PC-9 (cell line): Measurements from ENCODE around the gene ATXN8OS. TPM values are rescaled to one million over a fixed set of nuclear protein-coding genes. Genes with fewer than 3 reads are reported as not detected.

ENCODE experiments used
- Bru-seq: library from RNA; stranded (reverse); fragments of 400-500 nt; gene quantifications from one replicate; lab custom pipeline; 2021; lab: Mats Ljungman, UMichigan
- BruChase-seq, 2 experiments: library from RNA; stranded (reverse); fragments of 400-500 nt; gene quantifications; one replicate each; lab custom pipeline; 2021; lab: Mats Ljungman, UMichigan
- BruUV-seq: library from RNA; stranded (reverse); fragments of 400-500 nt; replicated peaks from 2 replicates; lab custom pipeline; 2021; lab: Mats Ljungman, UMichigan
- CTCF ChIA-PET: fragments of 300-600 bp; sonication (Branson Sonifier 250); formaldehyde crosslinking; loops from one replicate; lab custom pipeline; 2022; ENCODE audit warnings: antibody characterized with exemption; lab: Charles Lee
- POLR2A ChIA-PET: fragments of 300-600 bp; sonication (Branson Sonifier 250); formaldehyde crosslinking; loops from one replicate; lab custom pipeline; 2022; ENCODE audit warnings: antibody characterized with exemption; ENCODE audit not compliant: unreplicated experiment; lab: Charles Lee
- DNase-seq, 2 experiments: peaks; one replicate each; pipeline versions ENCODE4 v3.0.0 to v3.0.0-alpha.2; 2015 to 2022; ENCODE audit warnings: mixed read lengths in 1 of 2
- H2AFZ ChIP-seq: fragments of 200-600 bp; sonication (generic); 2 replicates; pipeline ENCODE4 v1.8.1; 2017; ENCODE audit warnings: antibody characterized with exemption
- H3F3A ChIP-seq: fragments of 200-600 bp; sonication (generic); 2 replicates; pipeline ENCODE4 v1.8.1; 2017; ENCODE audit warnings: antibody characterized with exemption, mild to moderate bottlenecking, low read depth; ENCODE audit not compliant: insufficient read depth
- H3K27ac ChIP-seq: fragments of 200-600 bp; sonication (generic); 2 replicates; pipeline ENCODE4 v1.6.1; 2016; ENCODE audit warnings: mixed run types
- H3K27me3 ChIP-seq: fragments of 200-600 bp; sonication (generic); 2 replicates; pipeline ENCODE4 v1.6.1; 2016; ENCODE audit warnings: low read depth, mixed run types; ENCODE audit not compliant: insufficient read depth
- H3K36me3 ChIP-seq: fragments of 200-600 bp; sonication (generic); 2 replicates; pipeline ENCODE4 v1.6.1; 2016; ENCODE audit warnings: low read depth, mixed run types
- H3K4me1 ChIP-seq: fragments of 200-600 bp; sonication (generic); replicated peaks from 2 replicates; pipeline ENCODE4 v1.6.1; 2016; ENCODE audit warnings: mixed run types; ENCODE audit not compliant: insufficient read depth
- H3K4me2 ChIP-seq: fragments of 200-600 bp; sonication (generic); 2 replicates; pipeline ENCODE4 v1.6.1; 2017; ENCODE audit warnings: mixed run types
- H3K4me3 ChIP-seq: fragments of 200-600 bp; sonication (generic); 2 replicates; pipeline ENCODE4 v1.6.1; 2016; ENCODE audit warnings: mixed run types
- H3K79me2 ChIP-seq: fragments of 200-600 bp; sonication (generic); 2 replicates; pipeline ENCODE4 v1.6.1; 2017; ENCODE audit warnings: low read depth, mixed run types
- H3K9me2 ChIP-seq: fragments of 200-600 bp; sonication (generic); 2 replicates; pipeline ENCODE4 v1.8.1; 2017; ENCODE audit warnings: mild to moderate bottlenecking; ENCODE audit not compliant: insufficient read depth
- H3K9me3 ChIP-seq: fragments of 200-600 bp; sonication (generic); 2 replicates; pipeline ENCODE4 v1.8.1; 2016; ENCODE audit warnings: low read depth; ENCODE audit not compliant: insufficient read depth
- H4K20me1 ChIP-seq: fragments of 200-600 bp; sonication (generic); 2 replicates; pipeline ENCODE4 v1.8.1; 2017; ENCODE audit not compliant: insufficient read depth
- CTCF ChIP-seq: fragments of 200-600 bp; sonication (generic); conservative IDR thresholded peaks from 2 replicates; pipeline ENCODE4 v1.6.1; 2017; ENCODE audit warnings: mixed run types, antibody characterized with exemption, mild to moderate bottlenecking, moderate library complexity
- EZH2 ChIP-seq: fragments of 200-600 bp; sonication (generic); IDR thresholded peaks from 2 replicates; pipeline ENCODE4 v1.8.0; 2017; ENCODE audit warnings: antibody characterized with exemption, low read depth
- intact Hi-C: fragments of 100-400 bp; cut with micrococcal nuclease; formaldehyde crosslinking; loops from one replicate; pipeline ENCODE4 v1.10.0; 2022; ENCODE audit not compliant: unreplicated experiment
- long read RNA-seq: library from polyadenylated mRNA; stranded (forward); transcript quantifications from one replicate; pipeline ENCODE4 v2.0.0, GENCODE V29; 2022
- total RNA-seq: library from RNA; stranded (reverse); gene quantifications from 2 replicates; pipeline ENCODE4 v1.2.3, GENCODE V29; 2021

The ATXN8OS gene
- not detected in 2 replicates for total RNA-seq
- Bru-seq, nascent RNA = not detected
- BruChase-seq, experiment 1, labeled RNA remaining after a 2-hour chase = not detected
- not detected for BruChase-seq, experiment 2, labeled RNA remaining after a 6-hour chase
- long read RNA-seq = 0 reads

- no peaks in the 10 kb centered on the region for H3K9me3 ChIP-seq
- no peak within 1 kb of the TSS for H3K4me2 ChIP-seq
- H3K4me3 ChIP-seq = no peak within 1 kb of the TSS
- DNase-seq = no peak
- H2AFZ ChIP-seq = no peak within 1 kb of the TSS
- H3K27ac ChIP-seq = no peak within 1 kb of the TSS
- no peak for TF ChIP-seq EZH2
- TF ChIP-seq CTCF = no peak
- CTCF ChIA-PET = no interaction called here
- no peaks in the 10 kb centered on the region for H4K20me1 ChIP-seq
- H3K4me1 ChIP-seq = no peaks in the 10 kb centered on the region
- no peaks in the 10 kb centered on the region for H3K36me3 ChIP-seq
- no TSS peak for BruUV-seq
- no peaks in the 10 kb centered on the region for H3F3A ChIP-seq
- POLR2A ChIA-PET = no interaction called here
- H3K27me3 ChIP-seq = no peaks in the 10 kb centered on the region
- no peaks in the 10 kb centered on the region for H3K79me2 ChIP-seq
- intact Hi-C loops = no loop called here
- no peaks in the 10 kb centered on the region for H3K9me2 ChIP-seq
These were observed at the start of gene ATXN8OS for GRCh38 chr13:70107498-70108281. Gene ATXN8OS (plus strand): TSS chr13:70107826.

DNA sequence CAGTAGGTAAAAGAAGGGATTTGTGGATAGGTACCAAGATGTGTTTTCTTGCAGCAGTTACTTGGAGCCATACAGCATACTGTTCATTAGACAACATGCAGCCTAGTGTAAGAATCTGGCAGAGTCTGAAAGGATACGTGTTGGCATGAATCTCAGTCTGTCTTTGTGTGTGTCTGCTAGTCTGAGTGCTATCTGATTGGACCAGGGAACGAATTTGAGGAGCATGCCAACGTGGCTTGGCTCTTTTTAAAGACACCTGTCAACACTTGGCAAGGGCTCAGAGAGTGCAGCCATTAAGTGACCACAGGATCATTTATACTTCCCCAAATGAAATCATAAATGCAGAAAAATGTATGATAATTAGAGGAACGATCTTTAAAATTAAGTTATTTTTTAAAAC is 27.6 kb upstream of the ATXN8OS start:
- no peaks in the 10 kb centered on the region for H3K4me1 ChIP-seq
- H3K36me3 ChIP-seq = no peaks in the 10 kb centered on the region
- no TSS peak for BruUV-seq
- H3K4me2 ChIP-seq = no peak overlapping the region
- H3K79me2 ChIP-seq = no peaks in the 10 kb centered on the region
- no peak for DNase-seq
- no peak overlapping the region for H3K4me3 ChIP-seq
- intact Hi-C loops = no loop called here
- POLR2A ChIA-PET = no interaction called here
- H2AFZ ChIP-seq = no peak overlapping the region; the same call in 1 of the 2 replicates
- no peaks in the 10 kb centered on the region for H3K27me3 ChIP-seq
- H3F3A ChIP-seq = no peaks in the 10 kb centered on the region
- no peak overlapping the region for H3K27ac ChIP-seq
- no peaks in the 10 kb centered on the region for H3K9me3 ChIP-seq
- CTCF ChIA-PET = no interaction called here
- TF ChIP-seq EZH2 = no peak
- no peaks in the 10 kb centered on the region for H4K20me1 ChIP-seq
- no peaks in the 10 kb centered on the region for H3K9me2 ChIP-seq

DNA sequence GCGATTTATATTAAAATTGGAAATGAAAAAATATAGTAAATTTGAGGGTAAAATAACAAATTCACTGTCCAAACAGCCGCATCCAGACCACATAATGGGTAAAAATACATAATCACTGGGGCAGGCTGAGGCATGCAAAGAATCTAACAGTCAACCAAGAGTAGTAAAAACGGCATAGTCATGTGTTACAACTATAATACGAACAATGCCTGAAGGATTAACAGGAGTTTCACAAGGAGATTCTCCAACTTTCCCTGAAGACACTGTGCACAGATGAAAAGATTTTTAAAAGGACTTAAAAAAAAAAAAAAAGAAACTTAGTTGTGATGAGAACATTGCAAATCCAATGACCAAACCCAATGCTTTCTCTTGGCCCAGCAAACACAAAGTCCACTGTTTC is 20.4 kb upstream of the ATXN8OS start:
- CTCF ChIA-PET = no interaction called here
- H3K9me3 ChIP-seq = no peaks in the 10 kb centered on the region
- H3K79me2 ChIP-seq = no peaks in the 10 kb centered on the region
- TF ChIP-seq EZH2 = no peak
- no peak for TF ChIP-seq CTCF
- no peak for DNase-seq
- H3K27ac ChIP-seq = no peak overlapping the region
- H4K20me1 ChIP-seq = no peaks in the 10 kb centered on the region
- H3F3A ChIP-seq = no peaks in the 10 kb centered on the region
- no peaks in the 10 kb centered on the region for H3K9me2 ChIP-seq
- H3K36me3 ChIP-seq = no peaks in the 10 kb centered on the region
- H3K27me3 ChIP-seq = no peaks in the 10 kb centered on the region
- intact Hi-C loops = no loop called here
- no peak overlapping the region for H3K4me2 ChIP-seq
- H3K4me1 ChIP-seq = no peaks in the 10 kb centered on the region
- no peak overlapping the region for H3K4me3 ChIP-seq
- POLR2A ChIA-PET = no interaction called here
- BruUV-seq = no TSS peak
- H2AFZ ChIP-seq = no peak overlapping the region
